ENCODE results near the gene STARD4. TPM values are rescaled to one million over a fixed set of nuclear protein-coding genes. Genes with fewer than 3 reads are reported as not detected.

Gene STARD4, protein sequence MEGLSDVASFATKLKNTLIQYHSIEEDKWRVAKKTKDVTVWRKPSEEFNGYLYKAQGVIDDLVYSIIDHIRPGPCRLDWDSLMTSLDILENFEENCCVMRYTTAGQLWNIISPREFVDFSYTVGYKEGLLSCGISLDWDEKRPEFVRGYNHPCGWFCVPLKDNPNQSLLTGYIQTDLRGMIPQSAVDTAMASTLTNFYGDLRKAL
- 82.7 and 85.5 TPM in 2 replicates for total RNA-seq

DNA sequence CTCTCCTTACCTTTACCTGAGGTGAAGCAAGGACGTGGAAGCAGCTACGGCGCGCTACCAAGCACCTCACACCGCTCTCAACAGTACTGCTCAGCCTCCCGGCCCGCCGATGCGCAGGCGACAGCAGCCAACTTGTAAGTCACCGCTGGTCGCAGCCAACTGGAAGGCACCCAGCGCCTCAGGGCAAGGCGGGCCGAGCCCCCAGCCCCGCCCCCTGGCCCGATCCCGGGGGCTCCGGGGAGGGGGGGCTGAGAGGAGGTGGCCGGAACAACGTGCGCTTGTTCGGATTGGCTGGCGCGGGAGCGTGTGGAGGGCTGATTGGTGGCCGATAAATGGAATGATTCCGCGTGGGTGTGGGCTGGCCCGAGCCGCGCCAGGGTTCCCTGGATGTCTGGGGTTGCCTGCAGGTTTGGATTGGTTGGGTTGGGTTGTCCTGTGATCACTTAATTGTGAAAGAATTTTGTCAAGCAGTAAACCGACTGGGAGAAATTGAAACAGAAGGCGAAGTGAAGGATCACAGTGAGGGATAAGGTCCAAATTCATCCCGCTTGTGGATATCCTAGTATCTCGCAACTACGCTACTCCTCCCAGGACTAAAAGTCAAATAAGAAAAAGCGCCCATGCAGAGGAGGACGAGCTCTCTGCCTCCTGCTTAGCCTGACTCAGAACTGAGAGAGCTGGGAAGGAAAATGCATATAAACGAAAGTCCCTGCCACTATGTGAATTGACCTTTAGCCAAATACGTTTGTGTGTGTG lies at the start of gene STARD4:
TSS of gene STARD4 (minus strand) at position 161 of the 756 bp plus-strand sequence. CDS start 5,102 bp downstream, outside the sequence.
- intact Hi-C loops (cut with micrococcal nuclease), result loop anchor here (1.0 to 10.0 kb wide), 18 partner anchors 14 to 2002 kb away; partner anchors contain the start of genes DCP2, EPB41L4A, MAN2A1 and NREP

- intact Hi-C loops (cut with micrococcal nuclease), result no loop called here
Observed at GRCh38 chr5:111559680-111560079, 47.3 kb upstream of the STARD4 start.

- intact Hi-C loops (cut with micrococcal nuclease), result no loop called here
Observed at GRCh38 chr5:111557686-111558085, 45.4 kb upstream of the STARD4 start.

- intact Hi-C loops (cut with micrococcal nuclease), result no loop called here
Observed at GRCh38 chr5:111557111-111557510, 44.8 kb upstream of the STARD4 start.

GRCh38 chr5:111556501-111556900 lies 44.2 kb upstream of the STARD4 start:
- intact Hi-C loops (cut with micrococcal nuclease), result no loop called here

DNA sequence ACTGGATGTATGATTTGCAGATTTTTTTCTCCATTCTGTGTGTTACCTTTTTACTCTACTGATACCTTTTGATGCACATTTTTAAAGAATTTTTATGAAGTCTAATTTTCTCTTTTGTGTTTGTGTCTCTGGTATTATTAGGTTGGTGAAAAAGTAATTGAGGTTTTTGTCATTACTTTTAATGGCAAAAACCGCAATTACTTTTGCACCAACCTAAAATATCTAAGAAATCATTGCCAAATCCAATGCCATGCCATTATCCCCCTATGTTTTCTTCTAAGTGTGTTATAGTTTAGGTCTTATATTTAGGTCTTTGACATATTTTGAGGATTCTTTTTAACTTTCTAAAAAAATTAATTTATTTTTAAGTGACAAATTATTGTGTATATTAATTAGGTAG lies 43.4 kb upstream of the STARD4 start:
- intact Hi-C loops (cut with micrococcal nuclease), result no loop called here

- intact Hi-C loops (cut with micrococcal nuclease), result loop anchor here (5.0 kb wide), 2 partner anchors 218 to 608 kb away; no protein-coding TSS in a partner anchor
Observed at GRCh38 chr5:111553868-111554267, 41.5 kb upstream of the STARD4 start.

DNA sequence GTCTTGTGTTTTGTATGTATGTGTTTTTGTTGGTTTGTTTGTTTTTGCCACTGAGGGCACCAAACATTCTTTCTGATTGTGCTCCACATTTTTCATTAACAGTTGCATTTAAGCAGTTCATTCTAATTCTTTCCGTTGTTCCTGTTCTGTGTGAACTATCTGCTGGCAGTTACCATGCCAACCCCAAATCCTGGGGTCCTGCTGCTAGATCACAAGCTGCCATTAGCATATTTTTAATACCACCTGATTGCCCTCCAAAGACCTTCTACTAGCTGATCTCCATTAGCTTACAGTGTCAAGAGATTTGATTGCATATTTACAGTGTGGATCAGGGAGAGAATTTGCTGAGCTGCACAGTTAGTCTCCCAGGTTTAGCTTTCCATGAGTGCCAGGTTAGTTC lies 40.6 kb upstream of the STARD4 start:
- intact Hi-C loops (cut with micrococcal nuclease), result loop anchor here (5.0 kb wide), 2 partner anchors 219 to 609 kb away; no protein-coding TSS in a partner anchor

DNA sequence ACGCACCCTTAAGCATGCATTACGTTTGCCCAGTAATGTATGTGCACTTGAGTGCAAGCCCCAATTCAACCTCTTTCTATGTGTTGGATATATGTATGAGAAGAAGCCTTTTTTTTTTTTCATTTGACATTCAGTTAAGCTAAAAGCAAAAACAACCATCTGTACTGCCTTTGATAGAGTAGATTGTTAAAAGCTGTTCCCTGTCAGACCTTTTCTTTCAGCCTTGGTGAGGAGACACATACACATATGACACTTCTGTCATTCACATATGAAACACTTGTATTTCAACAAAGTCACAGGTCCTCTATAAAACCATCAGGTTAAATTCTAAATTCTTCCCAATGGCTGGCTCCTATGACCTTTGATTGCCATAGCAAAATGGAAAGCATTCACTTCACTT lies 40.2 kb upstream of the STARD4 start:
- intact Hi-C loops (cut with micrococcal nuclease), result loop anchor here (5.0 kb wide), 2 partner anchors 220 to 610 kb away; no protein-coding TSS in a partner anchor

- intact Hi-C loops (cut with micrococcal nuclease), result loop anchor here (2.0 to 5.0 kb wide), 3 partner anchors 221 to 611 kb away; no protein-coding TSS in a partner anchor
Observed at GRCh38 chr5:111551569-111552275, 39.4 kb upstream of the STARD4 start.

- intact Hi-C loops (cut with micrococcal nuclease), result loop anchor here (2.0 to 5.0 kb wide), 3 partner anchors 221 to 611 kb away; no protein-coding TSS in a partner anchor
Observed at GRCh38 chr5:111551161-111551560, 38.8 kb upstream of the STARD4 start.

DNA sequence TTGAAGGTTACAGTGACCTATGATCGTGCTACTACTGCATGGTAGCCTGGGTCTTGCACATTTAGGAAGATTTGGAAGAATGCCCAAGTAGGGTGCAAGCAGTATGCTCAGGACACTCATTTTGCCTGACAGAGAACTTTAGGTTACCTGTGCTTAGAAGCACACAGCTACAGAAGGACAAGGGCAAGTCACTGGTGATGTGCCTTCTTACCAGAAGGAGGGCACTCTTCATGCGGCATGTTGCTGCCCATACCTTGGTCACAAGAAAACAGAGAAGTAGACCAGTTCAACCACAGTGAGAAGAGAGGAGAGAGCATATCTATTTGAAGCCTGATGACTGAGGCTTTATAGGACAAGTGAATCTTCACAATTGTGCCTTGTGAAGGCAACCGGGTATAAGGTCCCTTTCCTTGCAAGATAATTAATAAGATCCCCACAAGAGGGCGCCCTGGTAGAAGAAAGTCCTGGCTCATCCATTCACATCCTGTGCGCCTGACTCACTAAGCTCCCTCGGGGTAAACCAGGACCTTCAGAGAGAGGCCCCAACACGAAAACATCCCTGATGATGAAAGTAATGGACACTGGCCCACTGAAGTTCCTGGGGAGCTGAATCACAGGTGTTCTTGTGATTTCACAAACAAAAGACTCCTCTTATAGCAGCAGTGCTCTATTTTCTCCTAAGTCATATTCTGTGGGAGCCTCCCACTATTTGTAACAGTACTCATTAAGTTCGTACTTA lies 38.1 kb upstream of the STARD4 start:
- intact Hi-C loops (cut with micrococcal nuclease), result loop anchor here (1.0 to 5.0 kb wide), 8 partner anchors 20 to 612 kb away; partner anchors contain the start of genes NREP and STARD4

GRCh38 chr5:111548992-111549649 lies 36.8 kb upstream of the STARD4 start:
- intact Hi-C loops (cut with micrococcal nuclease), result no loop called here

GRCh38 chr5:111548348-111548950 lies 36.1 kb upstream of the STARD4 start:
- intact Hi-C loops (cut with micrococcal nuclease), result no loop called here

- intact Hi-C loops (cut with micrococcal nuclease), result no loop called here
Observed at GRCh38 chr5:111545031-111545430, 32.7 kb upstream of the STARD4 start.

DNA sequence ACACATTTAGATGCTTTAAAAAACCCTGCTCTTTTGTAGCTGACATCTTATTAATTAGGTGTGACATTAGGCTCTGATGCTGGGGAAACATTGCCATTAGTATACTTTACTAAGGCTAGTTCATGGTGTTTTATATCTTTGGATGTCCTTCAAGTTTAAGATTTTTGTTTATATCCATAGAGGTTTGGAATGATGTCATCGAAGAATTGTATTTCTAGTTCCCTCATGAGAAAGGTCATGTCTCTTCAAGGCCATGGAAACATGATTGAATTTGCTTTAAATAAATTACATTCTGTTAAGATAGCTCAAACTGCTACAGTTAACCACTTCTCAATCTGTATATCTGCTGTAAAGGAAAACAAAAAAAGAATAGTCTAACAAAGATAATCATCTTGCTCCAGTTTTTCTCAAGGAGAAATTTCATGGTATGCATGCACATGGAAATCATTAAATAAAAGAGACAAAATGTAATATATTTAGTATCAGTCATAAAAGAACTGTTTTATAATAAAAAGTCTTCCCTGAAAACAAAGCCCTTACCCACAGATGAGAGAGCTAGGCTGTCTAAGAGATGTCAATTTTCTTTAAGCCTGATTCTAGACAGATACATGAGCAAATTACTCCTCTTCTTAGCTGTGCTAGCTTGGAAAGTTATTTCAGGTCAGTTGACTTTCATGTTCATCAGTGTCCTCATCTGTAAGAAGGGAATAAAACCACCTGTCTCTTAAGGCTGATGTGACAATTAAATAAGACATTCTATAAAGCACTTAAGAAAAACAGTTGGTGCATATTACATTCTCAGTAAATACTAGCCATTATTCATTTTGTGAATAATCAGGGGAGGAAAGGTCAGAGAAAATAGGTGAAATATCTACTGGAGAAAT lies 25.0 kb upstream of the STARD4 start:
- intact Hi-C loops (cut with micrococcal nuclease), result no loop called here

DNA sequence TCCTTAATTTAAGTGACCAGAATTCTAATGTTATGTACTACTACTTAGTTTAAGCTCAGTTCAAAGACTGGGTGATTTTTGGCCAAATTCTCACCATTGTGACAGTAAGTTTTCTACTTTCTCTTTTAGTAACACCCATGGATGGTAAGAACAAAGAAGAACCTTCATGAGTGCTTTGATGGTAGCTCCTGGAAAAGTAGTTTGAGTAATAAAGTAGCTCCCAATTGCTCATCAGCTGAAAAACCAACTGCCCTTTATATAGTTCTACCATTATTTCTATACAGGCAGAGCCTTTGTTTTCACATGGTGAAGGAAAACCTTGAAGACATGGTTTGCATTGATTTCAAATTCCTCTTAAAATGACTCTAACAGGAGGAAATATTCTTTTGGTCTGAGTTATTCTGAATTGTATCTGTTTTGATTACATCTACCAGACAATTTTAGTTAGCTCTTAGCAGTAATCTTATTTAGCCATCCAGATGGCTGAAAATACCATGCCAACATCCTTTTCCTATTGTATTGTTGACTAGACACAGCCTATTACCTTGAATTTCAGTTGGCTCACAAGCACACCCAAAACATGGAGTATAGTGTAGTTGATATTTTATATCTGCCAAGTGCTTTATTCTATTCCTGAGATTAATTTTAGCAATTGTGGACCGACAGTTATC lies 23.7 kb upstream of the STARD4 start:
- intact Hi-C loops (cut with micrococcal nuclease), result no loop called here

- intact Hi-C loops (cut with micrococcal nuclease), result loop anchor here (5.0 kb wide), 2 partner anchors 209 to 781 kb away; no protein-coding TSS in a partner anchor
Observed at GRCh38 chr5:111532886-111533582, 20.7 kb upstream of the STARD4 start.

Data from T-helper 1 cell treated with Interleukin-12 subunit alpha and Interleukin-12 subunit beta and Interleukin-4 antibody, amounts not matched to agents 30 ng/mL and 1 ng/mL, for 36 hours (primary cell).